ENCODE data around the gene LRRC19.
A peak's percentile ranks its signal among the peaks of the same experiment; 100 is the strongest.

Gene LRRC19

DNA sequence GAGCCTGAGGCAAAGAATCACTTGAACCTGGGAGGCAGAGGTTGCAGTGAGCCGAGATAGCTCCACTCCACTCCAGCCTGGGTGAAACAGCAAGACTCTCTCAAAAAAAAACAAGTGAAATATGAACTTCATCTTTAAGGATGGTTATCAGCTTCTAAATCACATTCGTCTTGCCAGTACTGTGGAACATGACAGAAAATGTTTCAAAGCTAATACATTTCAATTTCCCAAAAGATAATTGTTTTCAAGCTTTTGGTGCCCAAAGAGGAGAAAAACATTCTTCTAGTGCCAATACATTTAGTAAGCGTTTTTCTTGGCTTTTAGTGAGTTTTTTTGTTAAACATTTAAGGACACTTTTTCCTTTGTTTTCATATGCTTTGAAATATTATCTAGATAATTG, 53.7 kb downstream of the LRRC19 start:
- H3K4me2 ChIP-seq: no peak overlapping the region
- H3K27ac ChIP-seq: no peak overlapping the region
- H3K9ac ChIP-seq: no peak overlapping the region
- no peak overlapping the region for H3K4me3 ChIP-seq (IDR thresholded peaks at IDR 0.05; ENCODE audit: insufficient read depth, low read depth, low read length)
- TF ChIP-seq, protein P1, sequence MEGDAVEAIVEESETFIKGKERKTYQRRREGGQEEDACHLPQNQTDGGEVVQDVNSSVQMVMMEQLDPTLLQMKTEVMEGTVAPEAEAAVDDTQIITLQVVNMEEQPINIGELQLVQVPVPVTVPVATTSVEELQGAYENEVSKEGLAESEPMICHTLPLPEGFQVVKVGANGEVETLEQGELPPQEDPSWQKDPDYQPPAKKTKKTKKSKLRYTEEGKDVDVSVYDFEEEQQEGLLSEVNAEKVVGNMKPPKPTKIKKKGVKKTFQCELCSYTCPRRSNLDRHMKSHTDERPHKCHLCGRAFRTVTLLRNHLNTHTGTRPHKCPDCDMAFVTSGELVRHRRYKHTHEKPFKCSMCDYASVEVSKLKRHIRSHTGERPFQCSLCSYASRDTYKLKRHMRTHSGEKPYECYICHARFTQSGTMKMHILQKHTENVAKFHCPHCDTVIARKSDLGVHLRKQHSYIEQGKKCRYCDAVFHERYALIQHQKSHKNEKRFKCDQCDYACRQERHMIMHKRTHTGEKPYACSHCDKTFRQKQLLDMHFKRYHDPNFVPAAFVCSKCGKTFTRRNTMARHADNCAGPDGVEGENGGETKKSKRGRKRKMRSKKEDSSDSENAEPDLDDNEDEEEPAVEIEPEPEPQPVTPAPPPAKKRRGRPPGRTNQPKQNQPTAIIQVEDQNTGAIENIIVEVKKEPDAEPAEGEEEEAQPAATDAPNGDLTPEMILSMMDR (conservative IDR thresholded peaks at IDR 0.05; ENCODE audit: low read depth, low read length): no peak
- no peaks in the 10 kb centered on the region for H3K36me3 ChIP-seq (ENCODE audit: insufficient read depth)
- H3K79me2 ChIP-seq (ENCODE audit: insufficient read depth, low read depth): peaks cover 2% of the 10 kb centered on the region; the same call in 1 of the 2 replicates
- no peak overlapping the region for H2AFZ ChIP-seq (ENCODE audit: low read depth)
- H4K20me1 ChIP-seq (ENCODE audit: insufficient read depth): no peaks in the 10 kb centered on the region
- peaks cover 14% of the 10 kb centered on the region for H3K4me1 ChIP-seq (ENCODE audit: low read depth, poor library complexity, severe bottlenecking)
- no peaks in the 10 kb centered on the region for H3K27me3 ChIP-seq (ENCODE audit: insufficient read depth, low read depth)

DNA sequence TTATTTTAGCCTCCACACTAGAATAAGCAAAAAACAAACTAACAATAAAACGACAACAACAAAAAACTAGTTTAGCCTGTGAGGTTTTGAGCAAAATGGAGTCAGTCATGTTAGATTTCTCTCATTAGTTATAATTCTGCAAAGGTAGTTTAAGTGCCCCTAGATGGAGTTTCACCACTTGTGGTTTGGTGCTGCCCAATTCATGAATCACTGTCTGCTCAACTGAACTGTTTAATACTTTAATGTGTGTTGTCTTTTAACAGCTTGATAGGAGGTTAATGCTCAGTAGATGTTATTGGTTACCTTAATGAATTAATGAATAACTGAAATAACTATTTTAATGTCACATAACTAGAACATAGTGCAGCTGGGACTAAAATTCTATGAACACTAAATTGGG, 55.0 kb downstream of the LRRC19 start:
- H3K36me3 ChIP-seq (ENCODE audit: insufficient read depth): no peaks in the 10 kb centered on the region
- H3K79me2 ChIP-seq (ENCODE audit: insufficient read depth, low read depth): peaks cover 15% of the 10 kb centered on the region
- no peak overlapping the region for H2AFZ ChIP-seq (ENCODE audit: low read depth)
- no peak overlapping the region for H3K9ac ChIP-seq
- H3K4me2 ChIP-seq: no peak overlapping the region
- no peaks in the 10 kb centered on the region for H4K20me1 ChIP-seq (ENCODE audit: insufficient read depth)
- peaks cover 17% of the 10 kb centered on the region for H3K4me1 ChIP-seq (ENCODE audit: low read depth, poor library complexity, severe bottlenecking)
- no peaks in the 10 kb centered on the region for H3K27me3 ChIP-seq (ENCODE audit: insufficient read depth, low read depth)
- TF ChIP-seq, protein P1 (conservative IDR thresholded peaks at IDR 0.05; ENCODE audit: low read depth, low read length): no peak
- no peak overlapping the region for H3K27ac ChIP-seq
- no peak overlapping the region for H3K4me3 ChIP-seq (IDR thresholded peaks at IDR 0.05; ENCODE audit: insufficient read depth, low read depth, low read length)

DNA sequence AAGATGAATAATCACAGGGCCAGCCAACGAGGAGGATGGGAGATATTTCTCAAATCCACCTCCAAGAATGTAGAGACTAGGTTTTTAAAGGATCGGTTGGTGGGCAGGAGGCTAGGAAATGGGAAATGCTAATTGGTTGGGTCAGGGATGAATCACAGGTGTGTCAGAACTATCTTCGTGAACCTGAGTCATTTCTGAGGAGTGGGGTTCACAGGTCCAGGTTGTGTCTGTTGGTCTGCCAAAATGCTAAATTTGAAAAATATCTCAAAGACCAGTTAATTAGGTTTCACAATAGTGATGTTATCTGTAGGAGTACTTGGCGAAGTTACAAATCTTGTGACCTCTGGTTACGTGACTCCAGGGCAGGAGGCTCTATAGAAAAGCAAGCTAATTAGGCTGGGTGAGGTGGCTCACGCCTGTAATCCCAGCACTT, 55.8 kb downstream of the LRRC19 start:
- peaks cover 23% of the 10 kb centered on the region for H3K79me2 ChIP-seq (ENCODE audit: insufficient read depth, low read depth)
- H3K27me3 ChIP-seq (ENCODE audit: insufficient read depth, low read depth): no peaks in the 10 kb centered on the region
- H3K4me3 ChIP-seq (IDR thresholded peaks at IDR 0.05; ENCODE audit: insufficient read depth, low read depth, low read length): no peak overlapping the region
- TF ChIP-seq, protein P1 (conservative IDR thresholded peaks at IDR 0.05; ENCODE audit: low read depth, low read length): no peak
- no peak overlapping the region for H3K27ac ChIP-seq
- H3K9ac ChIP-seq: no peak overlapping the region
- H3K36me3 ChIP-seq (ENCODE audit: insufficient read depth): no peaks in the 10 kb centered on the region
- no peak overlapping the region for H3K4me2 ChIP-seq
- H2AFZ ChIP-seq (ENCODE audit: low read depth): no peak overlapping the region
- H4K20me1 ChIP-seq (ENCODE audit: insufficient read depth): no peaks in the 10 kb centered on the region
- H3K4me1 ChIP-seq (ENCODE audit: low read depth, poor library complexity, severe bottlenecking): peaks cover 26% of the 10 kb centered on the region

DNA sequence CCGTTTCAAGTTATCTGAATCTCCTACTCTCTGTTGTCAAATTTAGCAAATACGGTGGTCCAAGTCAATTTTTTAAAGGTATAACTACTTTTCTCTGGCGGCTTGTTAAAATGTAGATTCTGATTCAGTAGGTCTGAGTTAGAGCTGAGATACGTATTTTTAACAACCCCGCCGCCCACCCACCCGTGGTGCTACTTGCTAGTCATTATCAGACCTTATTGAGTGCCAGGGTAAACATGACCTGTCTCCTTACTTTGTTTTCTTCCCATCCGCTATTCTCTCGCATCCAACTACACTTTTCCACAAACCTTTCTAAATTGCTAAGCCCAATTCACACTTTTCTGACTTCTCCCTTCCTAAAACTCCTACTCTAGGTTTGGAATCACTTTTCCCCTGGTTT, 57.7 kb downstream of the LRRC19 start:
- peak overlapping the region; percentile 91 for H3K9ac ChIP-seq
- H3K4me3 ChIP-seq (IDR thresholded peaks at IDR 0.05; ENCODE audit: insufficient read depth, low read depth, low read length): no peak overlapping the region
- H2AFZ ChIP-seq (ENCODE audit: low read depth): peak overlapping the region; percentile 40
- no peaks in the 10 kb centered on the region for H4K20me1 ChIP-seq (ENCODE audit: insufficient read depth)
- H3K27ac ChIP-seq: peak overlapping the region; percentile 87
- H3K4me1 ChIP-seq (ENCODE audit: low read depth, poor library complexity, severe bottlenecking): peaks cover 30% of the 10 kb centered on the region
- H3K79me2 ChIP-seq (ENCODE audit: insufficient read depth, low read depth): peaks cover 41% of the 10 kb centered on the region
- H3K27me3 ChIP-seq (ENCODE audit: insufficient read depth, low read depth): no peaks in the 10 kb centered on the region
- no peaks in the 10 kb centered on the region for H3K36me3 ChIP-seq (ENCODE audit: insufficient read depth)
- TF ChIP-seq, protein P1 (conservative IDR thresholded peaks at IDR 0.05; ENCODE audit: low read depth, low read length): no peak
- H3K4me2 ChIP-seq: peak overlapping the region; percentile 53

Measured in KMS-11 (cell line).